GM19099 (cell line): Measurements from ENCODE around the gene HLA-DOB.

Source experiments
- POLR2A ChIP-seq: IDR thresholded peaks from 3 replicates; pipeline ENCODE4 v1.6.1; 2011; ENCODE audit warnings: low read depth; ENCODE audit not compliant: insufficient read length; ENCODE audit errors: extremely low read depth

Gene HLA-DOB

DNA sequence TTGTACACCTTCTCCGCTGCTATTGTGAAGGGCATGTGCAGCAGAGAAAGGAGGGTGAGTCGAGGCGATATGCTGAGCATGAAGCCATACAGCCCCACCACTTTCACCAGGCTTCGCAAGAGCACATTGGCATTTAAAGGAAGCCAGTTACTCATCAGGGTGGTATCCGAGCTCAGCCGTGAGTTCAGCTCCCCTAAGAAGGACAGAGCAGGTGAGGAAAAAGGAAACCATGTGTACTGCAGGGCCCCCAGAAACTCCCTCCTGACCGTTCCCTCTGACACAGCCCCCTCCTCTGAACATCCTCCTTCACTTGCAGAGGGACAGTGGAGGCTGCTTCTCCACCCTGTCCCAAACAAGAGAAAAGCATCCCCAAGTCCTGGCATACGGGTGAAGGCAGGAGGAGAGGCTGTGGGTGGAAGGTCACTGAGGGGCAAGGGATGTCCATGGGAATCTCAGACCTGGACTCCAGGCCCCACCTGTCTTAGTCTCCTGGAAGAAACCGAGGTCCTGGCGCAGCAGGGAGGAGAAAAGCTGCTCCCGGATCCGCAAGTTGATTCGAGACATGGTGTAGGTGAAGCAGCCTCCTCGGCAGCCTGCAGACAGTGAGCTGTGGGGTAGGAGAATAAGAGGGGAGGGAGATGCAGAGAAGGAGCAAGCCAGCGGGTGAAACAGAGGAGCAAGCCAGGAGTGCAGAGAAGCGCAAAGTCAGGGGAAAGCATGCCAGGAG is 18.5 kb upstream of the HLA-DOB start:
- TF ChIP-seq POLR2A: no peak

DNA sequence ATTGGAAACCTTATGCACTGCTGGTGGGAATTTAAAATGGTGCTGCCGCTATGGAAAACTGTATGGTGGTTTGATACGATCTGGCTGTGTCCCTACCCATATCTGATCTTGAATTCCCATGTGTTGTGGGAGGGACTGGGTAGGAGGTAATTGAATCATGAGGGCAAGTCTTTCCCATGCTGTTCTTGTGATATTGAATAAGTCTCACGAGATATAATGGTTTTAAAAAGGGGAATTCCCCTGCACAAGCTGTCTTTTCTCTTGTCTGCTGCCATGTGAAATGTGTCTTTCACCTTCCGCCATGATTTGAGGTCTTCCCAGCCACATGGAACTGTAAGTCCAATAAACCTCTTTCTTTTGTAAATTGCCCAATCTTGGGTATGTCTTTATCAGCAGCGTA is 16.9 kb upstream of the HLA-DOB start:
- no peak for TF ChIP-seq POLR2A

- TF ChIP-seq POLR2A: no peak
Measured at GRCh38 chr6:32832535-32832934, 15.7 kb upstream of the HLA-DOB start.

DNA sequence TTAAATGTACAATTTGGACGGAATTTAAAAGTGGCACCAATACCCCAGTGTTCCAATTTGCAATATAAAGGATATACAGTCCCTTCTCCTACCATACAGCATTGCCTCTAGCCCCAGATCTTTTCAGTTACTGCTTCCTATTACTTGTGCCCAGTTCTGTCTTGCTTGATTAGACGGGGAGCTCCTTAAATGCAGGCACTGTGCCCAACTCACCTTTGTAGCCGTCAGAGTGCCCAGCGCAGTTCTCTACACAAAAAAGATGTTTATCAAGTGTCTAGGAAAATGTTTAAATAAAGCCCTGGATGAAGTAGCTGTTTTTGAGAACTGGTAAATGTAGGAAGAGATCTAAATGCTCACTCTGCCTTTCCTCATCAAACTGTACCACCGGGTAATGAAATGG is 14.1 kb upstream of the HLA-DOB start:
- no peak for TF ChIP-seq POLR2A

GRCh38 chr6:32830017-32830416 is 13.2 kb upstream of the HLA-DOB start:
- no peak for TF ChIP-seq POLR2A

DNA sequence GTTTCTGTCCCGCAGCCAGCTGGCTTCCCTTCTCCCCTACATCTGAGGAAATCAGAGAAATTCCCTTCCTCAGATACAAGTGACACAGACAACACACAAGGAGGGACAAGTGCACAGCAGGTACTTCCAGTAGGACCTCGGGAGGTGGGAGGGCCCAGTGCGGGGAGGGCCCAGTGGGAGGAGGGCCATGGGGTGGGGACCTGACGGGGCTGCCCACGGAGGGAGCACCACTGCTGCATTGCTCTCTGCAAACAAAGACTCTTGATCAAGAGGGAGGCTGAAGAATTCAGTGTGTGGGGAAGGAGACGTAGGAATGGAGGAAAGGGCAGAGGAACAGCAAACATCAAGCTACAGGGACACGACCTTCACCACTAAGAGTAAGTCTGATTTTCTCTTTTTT is 12.7 kb upstream of the HLA-DOB start:
- no peak for TF ChIP-seq POLR2A

DNA sequence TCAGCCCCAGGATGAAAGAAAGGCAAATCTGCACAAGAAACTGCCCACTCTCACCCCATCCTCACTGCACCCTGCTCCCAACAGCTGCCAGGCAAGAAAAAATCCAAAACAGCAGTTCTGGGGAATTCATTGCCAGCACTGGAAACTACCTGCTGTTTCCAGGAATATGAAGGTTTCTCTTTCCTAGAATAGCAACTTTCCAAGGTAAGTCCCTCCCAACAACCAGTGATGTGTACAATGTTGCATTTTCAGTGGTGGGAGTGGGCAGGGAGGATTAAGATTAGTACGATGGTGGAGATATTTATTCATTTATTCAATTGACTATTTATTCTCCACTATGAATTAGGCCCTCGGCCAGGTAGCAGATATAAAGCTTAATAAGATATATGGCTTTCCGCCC is 10.2 kb upstream of the HLA-DOB start:
- no peak for TF ChIP-seq POLR2A

DNA sequence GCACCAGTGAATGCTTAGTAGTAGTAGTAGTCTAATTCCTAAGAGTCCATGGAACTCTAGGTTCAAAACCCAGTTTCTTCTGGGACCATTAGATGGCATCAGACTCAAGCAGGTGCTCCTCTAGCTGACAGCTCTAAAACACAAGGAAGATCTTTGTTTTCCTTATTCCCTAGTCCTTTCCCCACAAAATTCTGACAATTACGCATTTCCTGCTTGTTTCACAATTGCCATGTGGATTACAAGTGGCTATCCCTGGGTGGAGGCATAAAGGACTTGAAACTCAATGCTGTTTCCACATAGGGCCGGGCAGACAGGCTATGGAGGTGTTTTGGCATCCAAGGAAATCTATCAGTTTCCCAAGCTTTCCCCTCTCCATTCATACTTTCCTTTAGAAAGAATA is 9.2 kb upstream of the HLA-DOB start:
- TF ChIP-seq POLR2A: peak; percentile 25

GRCh38 chr6:32819729-32820128 is 2.9 kb upstream of the HLA-DOB start:
- TF ChIP-seq POLR2A: no peak

DNA sequence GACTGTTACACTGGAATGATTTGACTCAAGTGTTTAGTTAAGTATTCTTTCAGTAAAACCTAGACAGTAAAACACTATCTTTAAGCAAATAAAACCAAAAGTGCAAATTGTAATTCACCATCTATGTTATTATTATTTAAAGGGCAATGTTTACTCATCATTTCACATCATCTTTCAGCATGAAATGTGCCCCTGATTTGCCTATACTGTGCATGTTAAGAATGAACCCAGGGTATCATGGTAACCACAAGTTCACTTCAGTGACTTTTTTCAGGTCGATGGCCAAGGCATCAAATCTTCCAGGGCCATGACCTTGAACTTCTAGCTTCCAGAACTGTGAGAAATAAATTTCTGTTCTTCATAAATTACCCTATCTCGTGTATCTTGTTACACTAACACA is 2.1 kb upstream of the HLA-DOB start:
- TF ChIP-seq POLR2A: no peak

GRCh38 chr6:32815996-32816395 is 806 bp downstream of the HLA-DOB start:
- peak; percentile 34 for TF ChIP-seq POLR2A

DNA sequence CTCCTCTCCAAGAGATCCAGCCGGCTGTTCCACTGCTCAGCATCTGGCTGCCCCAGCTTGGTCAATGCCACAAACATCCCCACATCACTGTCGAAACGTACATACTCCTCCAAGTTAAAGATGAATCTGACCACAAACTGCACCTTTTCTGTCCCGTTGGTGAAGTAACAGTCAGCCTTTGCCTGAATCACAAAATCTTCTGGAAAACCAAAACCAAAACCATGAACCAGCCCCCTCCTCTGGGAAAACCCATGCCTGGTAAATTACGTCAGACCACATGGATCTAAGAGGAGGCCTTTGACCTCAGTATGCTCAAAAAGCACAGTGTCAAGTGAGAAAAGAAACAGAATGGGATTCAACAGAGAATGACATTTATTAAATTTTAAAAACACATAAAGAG is 1.7 kb downstream of the HLA-DOB start:
- TF ChIP-seq POLR2A: no peak

DNA sequence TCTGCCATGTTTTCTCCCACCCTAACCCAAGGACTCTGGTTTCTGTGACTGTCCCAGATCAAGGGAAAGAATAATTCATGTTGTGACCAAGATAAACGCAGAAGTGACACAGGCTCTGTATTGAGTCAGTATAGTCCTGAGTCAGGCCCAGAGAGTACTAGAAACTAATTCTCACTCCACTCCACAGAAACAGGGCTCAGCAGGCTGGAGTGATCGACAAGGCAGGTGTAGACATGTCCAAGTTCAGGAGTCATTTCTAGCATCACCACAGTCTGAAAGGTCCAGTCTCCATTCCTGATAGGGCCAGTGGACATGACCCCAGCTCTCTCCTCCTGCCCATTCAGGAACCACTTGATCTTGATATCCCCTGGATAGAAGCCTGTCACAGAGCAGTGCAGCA is 2.7 kb downstream of the HLA-DOB start:
- no peak for TF ChIP-seq POLR2A

GRCh38 chr6:32809171-32809570 is 7.6 kb downstream of the HLA-DOB start:
- no peak for TF ChIP-seq POLR2A

DNA sequence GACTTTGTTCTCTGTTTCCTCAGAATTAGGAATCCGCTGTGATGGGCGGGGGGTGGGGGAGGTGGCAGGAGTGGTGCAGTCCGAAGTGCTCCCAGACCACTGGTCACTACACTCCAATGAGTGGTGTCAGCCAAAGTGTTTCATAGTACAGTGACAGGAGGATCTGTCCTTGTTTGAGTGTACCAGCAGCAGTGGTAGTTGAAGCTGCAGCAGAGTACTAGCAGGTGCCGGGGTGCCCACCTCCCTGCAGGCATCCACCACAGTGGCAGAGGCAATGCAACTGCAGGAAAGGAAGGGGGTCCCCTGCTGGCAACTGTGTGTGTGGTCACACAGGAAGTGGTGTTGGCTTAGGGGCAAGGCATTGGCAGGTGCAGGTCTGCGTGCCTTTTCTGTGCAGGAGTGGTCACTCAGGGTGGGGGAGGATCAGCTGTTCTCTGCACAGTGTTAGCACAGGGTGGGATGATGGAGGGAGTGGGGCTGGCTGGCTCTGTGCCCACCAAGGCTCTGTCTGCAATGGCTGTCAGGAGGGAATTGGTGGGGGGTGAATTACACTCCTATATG is 9.7 kb downstream of the HLA-DOB start:
- TF ChIP-seq POLR2A: no peak

- TF ChIP-seq POLR2A: no peak
Measured at GRCh38 chr6:32803416-32803815, 13.4 kb downstream of the HLA-DOB start.

DNA sequence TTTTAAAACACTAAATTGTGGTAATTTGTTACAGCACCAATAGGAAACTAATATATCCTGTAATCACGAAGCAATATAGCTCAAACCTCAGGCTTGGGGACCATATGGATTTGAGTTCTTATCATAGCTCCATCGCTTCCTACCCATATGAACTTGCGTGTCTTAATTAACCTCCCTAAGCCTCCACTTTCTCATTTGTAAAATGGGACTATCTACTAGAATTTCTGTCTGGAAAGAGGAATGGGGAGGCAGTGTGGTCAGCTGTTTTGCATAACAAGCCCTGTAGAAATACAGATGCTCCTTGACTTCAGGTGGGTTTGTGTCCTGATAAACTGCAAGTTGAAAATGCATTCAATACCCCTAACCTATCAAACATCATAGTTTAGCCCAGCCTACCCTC is 17.1 kb downstream of the HLA-DOB start:
- no peak for TF ChIP-seq POLR2A
